Glomerular visceral epithelial cell (primary cell): ENCODE results near the gene RTP5.

ENCODE experiments used
- DNase-seq: peaks from one replicate; pipeline ENCODE4 v3.0.0-alpha.2; 2016; ENCODE audit errors: extremely low spot score

The RTP5 gene

DNA sequence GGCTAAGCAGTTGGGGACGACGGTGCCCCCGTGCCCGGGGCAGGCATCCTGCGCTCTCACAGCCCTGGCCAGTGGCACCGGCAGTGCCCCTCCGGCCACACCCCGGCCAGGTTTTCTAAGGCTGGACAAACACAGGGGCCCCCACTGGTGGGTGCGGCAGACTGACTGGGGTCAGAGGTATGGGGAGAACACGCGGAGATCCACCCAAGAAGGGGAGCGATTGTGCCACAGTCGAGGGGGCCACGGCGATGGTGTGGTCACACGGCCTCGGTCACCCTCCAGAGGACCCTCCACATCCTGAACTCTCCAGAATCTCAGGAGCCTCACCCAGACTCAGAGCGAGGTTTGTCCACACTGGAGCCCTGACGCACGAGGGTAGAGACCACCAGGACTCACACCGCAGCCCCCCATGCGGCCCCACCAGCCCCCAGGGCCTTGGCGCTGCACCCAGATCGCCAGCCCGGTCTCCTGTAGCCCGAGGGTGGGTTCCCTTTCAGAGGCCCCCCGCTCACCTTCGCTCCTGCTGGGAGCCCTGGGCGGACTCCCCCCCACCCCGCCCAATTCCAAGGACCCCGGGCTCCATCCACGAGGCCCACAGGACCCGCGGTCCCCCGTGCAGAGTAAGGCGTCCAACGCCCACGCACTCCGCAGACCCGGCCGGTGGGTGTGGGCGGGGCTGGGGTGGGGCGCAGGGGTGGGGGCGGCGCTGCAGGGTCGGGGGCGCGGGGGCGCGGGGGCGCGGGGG is 26.0 kb upstream of the RTP5 start:
- DNase-seq, result no peak

GRCh38 chr2:241844066-241844728 is 25.3 kb upstream of the RTP5 start:
- DNase-seq, result peak; percentile 17

- no peak for DNase-seq
Measured at GRCh38 chr2:241844831-241845578, 24.5 kb upstream of the RTP5 start.

DNA sequence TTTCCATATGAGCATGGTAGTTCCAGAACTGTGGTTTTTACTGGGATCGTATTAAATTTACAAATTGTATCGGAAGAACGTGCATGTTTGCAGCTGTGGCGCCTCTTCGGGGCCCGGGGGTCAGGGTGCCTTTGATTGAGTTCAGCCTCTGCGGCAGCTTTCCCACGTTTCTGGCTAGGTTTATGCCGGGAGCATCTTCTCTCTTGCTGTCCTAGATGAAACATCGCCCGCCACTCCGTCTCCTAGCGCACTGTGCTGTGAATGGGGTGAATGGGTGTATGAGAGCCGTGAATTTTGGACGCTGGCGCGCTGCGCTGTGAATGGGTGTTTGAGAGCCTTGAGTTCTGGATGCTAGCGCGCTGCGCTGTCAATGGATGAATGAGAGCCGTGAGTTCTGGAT is 23.1 kb upstream of the RTP5 start:
- no peak for DNase-seq

- no peak for DNase-seq
Measured at GRCh38 chr2:241848761-241849615, 20.5 kb upstream of the RTP5 start.

DNA sequence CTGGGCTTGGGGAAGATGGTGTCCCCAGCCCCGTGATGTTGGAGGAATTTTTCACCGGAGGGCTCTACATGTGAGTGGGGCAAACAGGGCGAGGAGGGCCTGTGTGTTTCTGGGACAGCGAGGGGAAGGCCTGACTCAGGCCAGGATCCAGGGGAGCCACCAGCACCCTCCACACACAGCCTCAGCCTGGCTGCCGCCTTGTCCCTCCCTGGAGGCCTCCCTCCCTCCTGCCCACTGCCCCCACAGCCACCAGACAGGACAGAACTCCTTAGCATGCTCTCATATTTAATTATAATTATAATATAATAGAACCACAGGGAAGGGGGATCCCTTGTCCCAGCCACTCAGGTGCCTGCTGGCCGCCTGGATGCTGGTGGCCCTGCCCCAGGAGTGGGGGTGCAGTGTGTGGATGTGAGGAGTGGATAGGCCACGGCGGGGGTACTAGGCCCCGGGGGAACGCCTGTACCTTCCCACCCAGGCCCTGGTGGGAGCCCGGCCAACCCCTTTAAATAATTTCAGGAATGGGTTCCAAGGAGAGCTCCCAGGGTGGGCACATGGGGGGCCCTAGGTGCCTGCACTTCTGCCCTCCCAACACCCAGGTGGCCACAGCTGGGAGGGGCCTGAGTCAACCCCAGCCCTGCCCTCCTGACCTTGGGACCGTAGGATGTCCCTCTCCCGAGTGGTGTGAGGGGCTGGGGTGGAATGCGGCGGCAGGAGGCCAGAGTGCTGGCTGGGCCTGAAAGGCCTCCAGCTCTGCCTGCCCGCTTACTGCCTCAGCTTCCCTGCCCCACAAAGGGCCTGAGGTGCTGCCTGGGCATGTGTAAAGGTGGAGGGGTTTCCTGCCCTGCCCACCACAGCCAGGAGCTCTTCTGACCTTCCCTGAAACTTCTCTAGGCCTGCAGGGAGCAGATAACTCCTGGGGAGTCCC is 19.6 kb upstream of the RTP5 start:
- no peak for DNase-seq

GRCh38 chr2:241850544-241851324 is 18.8 kb upstream of the RTP5 start:
- DNase-seq, result no peak

DNA sequence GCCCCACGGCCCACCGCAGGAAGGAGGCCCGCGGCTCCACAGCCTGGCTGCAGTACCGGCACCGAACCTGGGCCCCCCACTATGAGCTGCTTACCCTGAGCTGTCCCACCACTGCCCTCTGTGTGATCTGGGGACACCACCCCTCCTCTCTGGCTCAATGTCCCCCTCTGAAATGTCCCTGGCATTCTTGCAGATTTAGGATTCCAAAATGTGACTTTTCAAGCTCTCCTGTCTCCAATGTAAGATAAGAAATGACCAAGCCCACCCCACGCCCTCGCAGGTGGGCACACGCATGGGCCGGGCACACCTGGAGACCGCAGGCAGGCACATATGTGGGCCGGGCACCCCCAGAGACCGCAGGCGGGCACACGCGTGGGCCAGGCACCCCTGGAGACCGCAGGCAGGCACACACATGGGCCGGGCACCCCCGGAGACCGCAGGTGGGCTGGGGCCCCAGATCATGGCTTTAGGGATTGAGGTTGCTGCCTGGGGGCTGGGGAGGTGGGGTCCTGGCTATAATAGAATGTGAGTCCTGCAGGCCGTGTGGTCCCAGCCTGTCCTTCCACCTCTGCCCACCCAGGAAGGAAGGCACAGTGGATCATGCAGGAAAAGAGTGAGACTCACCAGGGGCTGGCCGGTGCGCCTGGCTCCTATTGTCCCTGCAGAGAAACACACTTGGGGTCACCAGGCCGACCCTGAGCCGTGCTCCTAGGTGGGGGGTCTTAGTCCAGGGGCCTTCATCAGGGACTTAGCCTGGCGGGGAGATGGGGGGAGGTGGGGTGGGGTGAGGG is 18.0 kb upstream of the RTP5 start:
- no peak for DNase-seq

DNA sequence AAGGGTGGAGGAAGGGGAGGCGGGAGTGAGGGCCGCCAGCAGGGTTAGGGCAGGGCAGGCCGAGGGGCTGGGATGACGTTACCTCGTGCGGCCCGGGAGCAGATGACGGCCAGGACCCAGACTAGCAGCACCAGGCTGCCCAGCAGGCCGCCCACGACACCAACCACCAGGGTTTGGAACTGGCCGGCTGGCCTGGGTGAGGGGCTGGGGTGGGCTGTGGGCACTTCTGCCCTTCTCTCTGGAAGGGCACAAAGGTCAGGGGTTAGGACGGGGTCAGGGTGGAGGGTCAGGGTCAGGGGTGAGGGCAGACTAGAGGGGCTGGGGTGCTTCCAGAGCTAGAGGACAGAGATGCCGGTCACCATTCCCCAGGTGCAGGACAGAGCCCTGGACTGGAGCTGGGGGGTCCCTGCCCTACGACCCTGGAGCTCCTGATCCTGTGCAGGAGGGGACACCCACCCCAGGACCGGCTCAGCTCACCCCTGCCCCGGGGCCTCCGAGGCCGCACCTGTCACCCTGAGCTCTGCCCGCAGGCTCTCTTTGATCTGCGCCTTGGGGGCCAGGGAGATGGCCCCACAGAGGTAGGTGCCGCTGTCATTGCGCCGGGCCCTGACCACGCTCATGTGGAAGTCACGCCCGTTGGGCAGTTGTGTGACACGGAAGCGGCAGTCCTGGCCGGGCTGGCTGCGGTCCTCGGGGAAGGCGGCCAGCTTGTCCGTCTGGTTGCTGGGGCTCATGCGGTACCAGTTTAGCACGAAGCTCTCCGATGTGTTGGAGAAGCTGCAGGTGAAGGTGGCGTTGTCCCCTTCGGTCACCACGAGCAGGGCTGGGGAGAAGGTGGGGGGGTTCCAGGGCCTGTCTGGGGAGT is 17.2 kb upstream of the RTP5 start:
- no peak for DNase-seq

DNA sequence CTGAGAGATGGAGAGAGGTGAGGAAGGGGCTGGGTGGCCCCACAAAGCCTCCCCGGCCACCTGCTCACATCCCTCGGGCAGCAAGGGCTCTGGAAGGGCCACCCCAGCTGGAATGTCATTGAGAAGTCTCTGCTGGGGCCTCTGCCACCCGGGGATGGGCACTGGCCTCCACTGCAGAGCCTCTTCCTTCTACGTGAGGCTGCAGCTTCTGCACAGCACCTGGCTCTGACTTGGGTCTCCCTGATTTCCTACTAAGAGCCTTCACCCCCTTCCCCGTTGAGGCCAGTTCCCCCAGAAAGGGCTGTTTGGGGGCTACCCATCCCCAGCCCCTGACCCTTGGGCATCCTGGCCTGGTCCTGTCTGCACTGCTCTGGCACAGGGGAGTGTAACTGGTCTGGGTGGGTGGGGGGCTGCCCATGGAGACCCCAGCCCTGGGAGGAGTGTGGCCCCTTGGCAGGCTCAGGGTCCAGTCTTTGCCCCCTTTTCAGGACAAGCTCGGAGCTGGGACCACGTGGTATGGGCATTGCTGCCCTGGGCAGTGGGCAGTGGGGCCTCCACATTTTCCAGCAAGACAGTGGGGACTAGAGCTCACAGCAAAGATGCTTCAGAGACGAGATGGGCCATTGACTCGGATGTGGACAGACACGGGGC is 16.4 kb upstream of the RTP5 start:
- DNase-seq, result no peak

GRCh38 chr2:241853651-241854341 is 15.7 kb upstream of the RTP5 start:
- DNase-seq, result peak; percentile 17

- DNase-seq, result no peak
Measured at GRCh38 chr2:241854342-241855244, 14.9 kb upstream of the RTP5 start.

- no peak for DNase-seq
Measured at GRCh38 chr2:241855245-241855887, 14.2 kb upstream of the RTP5 start.

DNA sequence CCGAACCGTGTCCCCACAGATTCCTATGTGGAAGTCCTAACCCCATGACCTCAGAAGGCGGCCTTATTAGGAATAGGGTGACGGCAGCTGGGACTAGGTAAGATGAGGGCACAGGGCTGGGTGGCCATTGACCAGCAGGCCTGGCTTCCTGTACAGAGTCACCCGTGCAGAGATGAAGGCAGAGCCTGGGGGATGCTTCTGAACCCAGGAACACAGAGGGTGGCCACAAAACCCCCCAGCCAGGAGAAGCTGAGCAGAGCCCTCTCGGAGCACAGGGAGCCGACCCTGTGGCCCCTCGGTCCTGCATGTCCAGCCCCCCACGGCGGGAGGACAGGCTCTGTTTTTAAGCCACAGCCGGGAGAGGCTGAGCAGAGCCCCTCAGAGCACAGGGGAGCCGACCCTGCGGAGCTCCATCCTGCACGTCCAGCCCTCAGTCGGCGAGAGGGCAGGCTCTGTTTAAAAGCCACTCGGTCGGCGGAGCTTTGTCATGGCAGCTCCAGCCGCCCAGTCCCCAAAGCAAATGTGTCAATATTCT is 13.6 kb upstream of the RTP5 start:
- DNase-seq, result no peak

- no peak for DNase-seq
Measured at GRCh38 chr2:241857041-241857541, 12.4 kb upstream of the RTP5 start.
